Measurements from ENCODE around the gene CLEC16A.

The CLEC16A gene

GRCh38 chr16:10971560-10971961 is 27.2 kb downstream of the CLEC16A start:
- peak; percentile 57 for TF ChIP-seq CTCF (IDR thresholded peaks at IDR 0.05; ENCODE audit: insufficient read depth, low read length)
- no peak for TF ChIP-seq POLR2AphosphoS5 (IDR thresholded peaks at IDR 0.05; ENCODE audit: low read depth)
- no peak for TF ChIP-seq SPI1 (IDR thresholded peaks at IDR 0.05; ENCODE audit: borderline replicate concordance, low read depth)
- no peaks in the 10 kb centered on the region for H3K27me3 ChIP-seq (ENCODE audit: insufficient read depth, poor library complexity, severe bottlenecking)
- no peak overlapping the region for H3K27ac ChIP-seq (replicated peaks)
- DNase-seq (ENCODE audit: low read depth in 1 of 2, low spot score in 1 of 2): peak in 1 of 2 experiments; percentile 55
- no peak overlapping the region for H3K4me3 ChIP-seq (replicated peaks; ENCODE audit: insufficient read depth, low read length)

GRCh38 chr16:10972108-10972818 is 27.9 kb downstream of the CLEC16A start:
- no peaks in the 10 kb centered on the region for H3K27me3 ChIP-seq (ENCODE audit: insufficient read depth, poor library complexity, severe bottlenecking)
- no peak overlapping the region for H3K4me3 ChIP-seq (replicated peaks; ENCODE audit: insufficient read depth, low read length)
- TF ChIP-seq REST (IDR thresholded peaks at IDR 0.05; ENCODE audit: insufficient replicate concordance, low read depth): no peak
- no peak for TF ChIP-seq SPI1 (IDR thresholded peaks at IDR 0.05; ENCODE audit: borderline replicate concordance, low read depth)
- no peak for TF ChIP-seq POLR2AphosphoS5 (IDR thresholded peaks at IDR 0.05; ENCODE audit: low read depth)
- no peak for TF ChIP-seq GABPA (IDR thresholded peaks at IDR 0.05; ENCODE audit: low read depth)
- no peak for TF ChIP-seq CTCF (IDR thresholded peaks at IDR 0.05; ENCODE audit: insufficient read depth, low read length)
- DNase-seq (ENCODE audit: low read depth in 1 of 2, low spot score in 1 of 2): no peak
- H3K27ac ChIP-seq (replicated peaks): no peak overlapping the region

- TF ChIP-seq GABPA (IDR thresholded peaks at IDR 0.05; ENCODE audit: low read depth): no peak
- TF ChIP-seq REST (IDR thresholded peaks at IDR 0.05; ENCODE audit: insufficient replicate concordance, low read depth): no peak
- no peak for TF ChIP-seq POLR2AphosphoS5 (IDR thresholded peaks at IDR 0.05; ENCODE audit: low read depth)
- TF ChIP-seq CTCF (IDR thresholded peaks at IDR 0.05; ENCODE audit: insufficient read depth, low read length): no peak
- no peak overlapping the region for H3K4me3 ChIP-seq (replicated peaks; ENCODE audit: insufficient read depth, low read length)
- no peak for DNase-seq (ENCODE audit: low read depth in 1 of 2, low spot score in 1 of 2)
- H3K27ac ChIP-seq (replicated peaks): no peak overlapping the region
- no peaks in the 10 kb centered on the region for H3K27me3 ChIP-seq (ENCODE audit: insufficient read depth, poor library complexity, severe bottlenecking)
Measured at GRCh38 chr16:10972819-10973464, 28.6 kb downstream of the CLEC16A start.

All from HL-60 (cell line).